ENCODE data around the gene KLRK1. TPM values are rescaled to one million over a fixed set of nuclear protein-coding genes. Genes with fewer than 3 reads are reported as not detected.
"Not testable (repeated sequence)": the region's sequence is repeated elsewhere in the genome, so short reads cannot be mapped to it uniquely, and the experiment has no call there.

The KLRK1 gene
- polyA plus RNA-seq, 1 donor from 2014 or later: 14.9 TPM

DNA sequence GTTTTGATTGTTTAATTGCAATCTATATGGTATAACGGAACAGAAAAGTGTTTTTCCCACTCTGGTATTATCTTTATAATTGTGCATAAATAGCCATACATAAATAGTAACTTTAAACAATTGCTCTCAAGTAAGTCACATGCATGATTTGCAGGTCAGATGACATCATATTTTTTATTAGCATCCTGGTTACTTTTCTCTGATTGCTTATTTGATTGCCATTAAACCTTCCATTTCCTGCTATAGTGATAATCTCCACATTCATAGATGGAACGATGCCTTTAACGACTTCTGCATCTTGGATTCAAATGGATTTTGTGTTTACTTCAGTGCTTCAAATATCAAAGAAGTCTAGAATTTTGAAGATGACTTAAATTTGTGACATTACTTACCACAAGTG is 3.5 kb upstream of the KLRK1 start:
- H3F3A ChIP-seq (ENCODE audit: insufficient read depth, low read length, poor library complexity, severe bottlenecking): no peaks in the 10 kb centered on the region
- TF ChIP-seq TAF1 (IDR thresholded peaks at IDR 0.05; ENCODE audit: low read depth) (no peak), RAD21 (conservative IDR thresholded peaks at IDR 0.05) (no peak)
- no peaks in the 10 kb centered on the region for H3K36me3 ChIP-seq (ENCODE audit: insufficient read depth, low read length)
- no peaks in the 10 kb centered on the region for H3K9me3 ChIP-seq (ENCODE audit: low read length)
- no peak overlapping the region for H3K27ac ChIP-seq (ENCODE audit: low read length)
- no peak overlapping the region for H3K9ac ChIP-seq (ENCODE audit: low read length)
- H3K79me2 ChIP-seq (replicated peaks; ENCODE audit: insufficient read depth, low read length): no peaks in the 10 kb centered on the region
- no peak overlapping the region for H2AFZ ChIP-seq (ENCODE audit: low read depth, low read length)
- H3K4me3 ChIP-seq (ENCODE audit: low read length): no peak overlapping the region
- H3K9me2 ChIP-seq (ENCODE audit: insufficient read depth, low read length): no peaks in the 10 kb centered on the region
- no peaks in the 10 kb centered on the region for H3K27me3 ChIP-seq (ENCODE audit: insufficient read depth, low read depth, low read length)
- H3K4me2 ChIP-seq (ENCODE audit: low read length): no peak overlapping the region
- H4K20me1 ChIP-seq (ENCODE audit: insufficient read depth): no peaks in the 10 kb centered on the region

- H3F3A ChIP-seq (ENCODE audit: insufficient read depth, low read length, poor library complexity, severe bottlenecking): no peaks in the 10 kb centered on the region
- no peaks in the 10 kb centered on the region for H4K20me1 ChIP-seq (ENCODE audit: insufficient read depth)
- H3K36me3 ChIP-seq (ENCODE audit: insufficient read depth, low read length): no peaks in the 10 kb centered on the region
- H3K9me3 ChIP-seq (ENCODE audit: low read length): no peaks in the 10 kb centered on the region
- TF ChIP-seq CTCF (IDR thresholded peaks at IDR 0.05; ENCODE audit: poor library complexity, severe bottlenecking) (no peak), RAD21 (conservative IDR thresholded peaks at IDR 0.05) (no peak), EZH2 (IDR thresholded peaks at IDR 0.05; ENCODE audit: borderline replicate concordance, insufficient read depth, low read length, poor library complexity, severe bottlenecking) (no peak), POLR2AphosphoS5 (IDR thresholded peaks at IDR 0.05) (no peak), SMC3 (conservative IDR thresholded peaks at IDR 0.05; ENCODE audit: poor library complexity) (no peak), MXI1 (conservative IDR thresholded peaks at IDR 0.05; ENCODE audit: poor library complexity, severe bottlenecking) (no peak), TAF1 (IDR thresholded peaks at IDR 0.05; ENCODE audit: low read depth) (no peak), EP300 (conservative IDR thresholded peaks at IDR 0.05; ENCODE audit: poor library complexity, severe bottlenecking) (no peak), REST (IDR thresholded peaks at IDR 0.05; ENCODE audit: borderline replicate concordance) (no peak)
- no peaks in the 10 kb centered on the region for H3K27me3 ChIP-seq (ENCODE audit: insufficient read depth, low read depth, low read length)
- no peak overlapping the region for H3K4me3 ChIP-seq (ENCODE audit: low read length)
- H3K79me2 ChIP-seq (replicated peaks; ENCODE audit: insufficient read depth, low read length): no peaks in the 10 kb centered on the region
- no peak overlapping the region for H3K9ac ChIP-seq (ENCODE audit: low read length)
- no peak overlapping the region for H2AFZ ChIP-seq (ENCODE audit: low read depth, low read length)
- H3K9me2 ChIP-seq (ENCODE audit: insufficient read depth, low read length): no peaks in the 10 kb centered on the region
- H3K4me2 ChIP-seq (ENCODE audit: low read length): no peak overlapping the region
- H3K27ac ChIP-seq (ENCODE audit: low read length): no peak overlapping the region
Observed at GRCh38 chr12:10392394-10392930, 2.6 kb upstream of the KLRK1 start.

DNA sequence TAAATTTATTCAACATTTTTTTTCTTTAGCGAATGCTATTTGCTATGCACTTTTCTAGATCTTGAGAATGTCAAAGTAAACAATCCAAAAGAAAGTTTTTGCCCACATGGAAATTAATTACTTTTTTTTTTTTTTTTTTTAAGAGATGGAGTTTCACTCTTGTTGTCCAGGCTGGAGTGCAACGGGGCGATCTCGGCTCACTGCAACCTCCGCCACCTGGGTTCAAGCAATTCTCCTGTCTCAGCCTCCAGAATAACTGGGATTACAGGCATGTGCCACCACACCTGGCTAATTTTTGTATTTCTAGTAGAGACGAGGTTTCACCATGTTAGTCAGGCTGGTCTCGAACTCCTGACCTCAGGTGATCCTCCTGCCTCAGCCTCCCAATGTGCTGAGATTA is 1.1 kb upstream of the KLRK1 start:
- H4K20me1 ChIP-seq (ENCODE audit: insufficient read depth); H3K27ac ChIP-seq (ENCODE audit: low read length); H3K79me2 ChIP-seq (replicated peaks; ENCODE audit: insufficient read depth, low read length); H3K9ac ChIP-seq (ENCODE audit: low read length); H3K9me2 ChIP-seq (ENCODE audit: insufficient read depth, low read length); H2AFZ ChIP-seq (ENCODE audit: low read depth, low read length); H3K36me3 ChIP-seq (ENCODE audit: insufficient read depth, low read length); H3K4me2 ChIP-seq (ENCODE audit: low read length); H3K27me3 ChIP-seq (ENCODE audit: insufficient read depth, low read depth, low read length); H3F3A ChIP-seq (ENCODE audit: insufficient read depth, low read length, poor library complexity, severe bottlenecking); H3K4me3 ChIP-seq (ENCODE audit: low read length); H3K9me3 ChIP-seq (ENCODE audit: low read length): not testable (repeated sequence)

Data from neural cell (in vitro differentiated cells).